ENCODE measurements around the gene LRRC70.

DNA sequence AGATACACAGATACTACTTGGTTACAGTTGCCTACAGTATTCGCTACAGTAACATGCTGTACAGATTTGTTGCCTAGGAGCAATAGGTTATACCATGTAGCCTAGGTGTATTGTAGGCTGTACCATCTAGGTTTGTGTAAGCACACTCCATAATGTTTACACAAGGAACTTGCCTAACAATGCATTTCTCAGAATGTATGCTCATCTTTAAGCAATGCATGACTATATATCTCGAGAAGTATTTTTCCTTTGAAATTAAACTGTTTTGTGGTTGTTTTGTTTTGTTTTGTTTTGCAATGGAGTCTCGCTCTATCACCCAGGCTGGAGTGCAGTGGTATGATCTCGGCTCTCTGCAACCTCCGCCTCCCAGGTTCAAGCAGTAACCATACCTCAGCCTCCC, 25.3 kb downstream of the LRRC70 start:
- TF ChIP-seq EZH2 (IDR thresholded peaks at IDR 0.05; ENCODE audit: borderline replicate concordance), result no peak
- TF ChIP-seq, protein P1, sequence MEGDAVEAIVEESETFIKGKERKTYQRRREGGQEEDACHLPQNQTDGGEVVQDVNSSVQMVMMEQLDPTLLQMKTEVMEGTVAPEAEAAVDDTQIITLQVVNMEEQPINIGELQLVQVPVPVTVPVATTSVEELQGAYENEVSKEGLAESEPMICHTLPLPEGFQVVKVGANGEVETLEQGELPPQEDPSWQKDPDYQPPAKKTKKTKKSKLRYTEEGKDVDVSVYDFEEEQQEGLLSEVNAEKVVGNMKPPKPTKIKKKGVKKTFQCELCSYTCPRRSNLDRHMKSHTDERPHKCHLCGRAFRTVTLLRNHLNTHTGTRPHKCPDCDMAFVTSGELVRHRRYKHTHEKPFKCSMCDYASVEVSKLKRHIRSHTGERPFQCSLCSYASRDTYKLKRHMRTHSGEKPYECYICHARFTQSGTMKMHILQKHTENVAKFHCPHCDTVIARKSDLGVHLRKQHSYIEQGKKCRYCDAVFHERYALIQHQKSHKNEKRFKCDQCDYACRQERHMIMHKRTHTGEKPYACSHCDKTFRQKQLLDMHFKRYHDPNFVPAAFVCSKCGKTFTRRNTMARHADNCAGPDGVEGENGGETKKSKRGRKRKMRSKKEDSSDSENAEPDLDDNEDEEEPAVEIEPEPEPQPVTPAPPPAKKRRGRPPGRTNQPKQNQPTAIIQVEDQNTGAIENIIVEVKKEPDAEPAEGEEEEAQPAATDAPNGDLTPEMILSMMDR (IDR thresholded peaks at IDR 0.05; ENCODE audit: poor library complexity), result no peak
